Endothelial cell (in vitro differentiated cells): ENCODE measurements around the gene CFAP97D1. TPM values are rescaled to one million over a fixed set of nuclear protein-coding genes. Genes with fewer than 3 reads are reported as not detected.

Experiments
- DNase-seq: peaks from one replicate; pipeline ENCODE4 v3.0.0; 2021; ENCODE audit warnings: low spot score
- H3K27ac Mint-ChIP-seq: one replicate; pipeline ENCODE4 v1.8.0; 2021; ENCODE audit warnings: mixed read lengths, inconsistent platforms; ENCODE audit not compliant: unreplicated experiment
- H3K27me3 Mint-ChIP-seq: one replicate; pipeline ENCODE4 v1.8.0; 2021; ENCODE audit warnings: mild to moderate bottlenecking, moderate library complexity, mixed read lengths, inconsistent platforms; ENCODE audit not compliant: unreplicated experiment
- H3K36me3 Mint-ChIP-seq: one replicate; pipeline ENCODE4 v1.8.0; 2021; ENCODE audit warnings: mild to moderate bottlenecking, low read depth, mixed read lengths, inconsistent platforms; ENCODE audit not compliant: unreplicated experiment
- H3K4me1 Mint-ChIP-seq: one replicate; pipeline ENCODE4 v1.8.0; 2021; ENCODE audit warnings: mild to moderate bottlenecking, mixed read lengths, inconsistent platforms; ENCODE audit not compliant: unreplicated experiment
- H3K4me3 Mint-ChIP-seq: one replicate; pipeline ENCODE4 v1.8.0; 2021; ENCODE audit warnings: mild to moderate bottlenecking, mixed read lengths, inconsistent platforms; ENCODE audit not compliant: unreplicated experiment
- H3K9me3 Mint-ChIP-seq: one replicate; pipeline ENCODE4 v1.8.0; 2021; ENCODE audit warnings: mixed read lengths, inconsistent platforms; ENCODE audit not compliant: unreplicated experiment
- CTCF ChIP-seq: fragments of 200-600 bp; sonication (generic); IDR thresholded peaks from one replicate; pipeline ENCODE4 v1.5.0; 2021; ENCODE audit warnings: antibody characterized with exemption; ENCODE audit not compliant: unreplicated experiment
- total RNA-seq: library from RNA; stranded (reverse); fragmentation: NEBNext Ultra II Directional; extraction: Animal tissue kit (Norgen Biotek cat#: 25700); gene quantifications from one replicate; pipeline ENCODE4 v1.2.1, GENCODE V29; 2021; ENCODE audit not compliant: unreplicated experiment

CFAP97D1 gene
- total RNA-seq, 1 donor from 2014 or later = 0.10 TPM

DNA sequence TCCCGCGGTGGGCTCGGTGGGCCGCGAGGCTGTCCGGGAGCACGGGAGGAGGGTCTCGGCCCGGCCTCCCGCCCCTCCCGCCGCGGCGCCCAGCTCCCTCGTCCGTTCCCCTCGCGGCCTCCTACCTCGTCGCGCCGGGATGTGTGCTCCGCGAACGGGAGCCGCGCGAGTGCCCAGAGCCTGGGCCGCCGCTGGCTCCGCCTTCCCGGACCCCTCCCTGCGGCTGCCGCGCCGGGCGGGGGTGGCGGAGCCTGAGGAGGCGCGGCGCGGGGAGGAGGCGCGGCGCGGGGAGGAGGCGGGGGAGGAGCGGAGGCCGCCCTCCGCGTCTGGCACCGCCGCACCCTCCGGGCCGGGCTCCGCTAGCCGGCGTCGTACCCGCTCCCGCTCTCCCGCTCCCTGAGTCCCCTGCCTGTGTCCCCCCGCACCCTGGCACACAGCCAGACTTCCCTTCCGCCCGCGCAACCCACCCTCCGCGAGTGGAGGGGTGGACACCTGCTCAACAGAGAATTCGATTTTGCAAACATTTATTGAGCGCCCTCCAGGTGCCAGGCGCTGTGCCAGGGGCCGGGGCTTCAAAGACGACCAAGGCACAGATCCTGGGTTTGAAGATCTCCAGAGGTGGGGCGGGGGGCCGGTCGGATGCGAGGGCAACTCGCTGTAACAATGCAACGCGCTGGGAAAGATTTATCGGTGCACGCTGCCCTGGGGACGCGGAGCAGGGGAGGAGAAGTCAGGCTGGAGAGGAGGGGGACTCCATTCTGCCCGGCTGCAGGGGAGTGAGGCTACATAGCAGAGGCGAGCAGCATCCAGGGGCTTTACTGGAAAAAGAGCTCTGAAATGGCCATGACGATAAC lies 53.0 kb downstream of the CFAP97D1 start, which contains the start of gene MPP3:
MPP3 (minus strand) TSS at position 171 of the 854 bp plus-strand sequence. CDS start 1,240 bp downstream, outside the sequence.
- H3K4me1 Mint-ChIP-seq = peaks cover 16% of the 10 kb centered on the region
- TF ChIP-seq CTCF = no peak
- peak; percentile 48 for DNase-seq
- peak within 1 kb of the TSS; percentile 88 for H3K4me3 Mint-ChIP-seq
- no peak within 1 kb of the TSS for H3K27ac Mint-ChIP-seq
- peaks cover 8% of the 10 kb centered on the region for H3K27me3 Mint-ChIP-seq
- peaks cover 4% of the 10 kb centered on the region for H3K36me3 Mint-ChIP-seq
- H3K9me3 Mint-ChIP-seq = peaks cover 12% of the 10 kb centered on the region

DNA sequence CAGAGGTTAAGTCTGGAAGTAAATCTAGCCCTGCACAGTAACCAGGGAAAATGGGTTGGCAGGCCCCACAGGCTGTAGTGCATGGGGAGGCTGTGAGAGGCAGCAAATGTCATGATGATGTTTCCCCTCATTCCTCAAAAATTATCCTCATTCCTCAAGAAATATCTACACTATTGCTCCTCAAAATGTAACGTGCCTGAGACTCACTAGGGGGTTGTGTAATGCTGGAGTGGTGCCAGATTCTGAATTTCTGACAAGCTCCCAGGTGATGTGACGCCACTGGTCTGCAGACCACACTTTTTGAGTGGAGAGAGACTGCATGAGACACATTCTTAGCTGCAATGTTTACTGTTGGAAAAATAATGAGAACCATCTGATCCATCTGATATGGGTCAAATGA lies 53.9 kb downstream of the CFAP97D1 start:
- no peak for TF ChIP-seq CTCF
- H3K27me3 Mint-ChIP-seq = peaks cover 8% of the 10 kb centered on the region
- no peak for DNase-seq
- no peak overlapping the region for H3K27ac Mint-ChIP-seq
- peaks cover 8% of the 10 kb centered on the region for H3K4me1 Mint-ChIP-seq
- H3K4me3 Mint-ChIP-seq = peak overlapping the region; percentile 88
- peaks cover 12% of the 10 kb centered on the region for H3K9me3 Mint-ChIP-seq
- H3K36me3 Mint-ChIP-seq = peaks cover 4% of the 10 kb centered on the region

Other genes starting within 250 kb of the CFAP97D1 start
- 37.1 TPM for gene ETV4, start 234.1 kb upstream of the CFAP97D1 start, total RNA-seq
- gene MEOX1, start 118.5 kb upstream of the CFAP97D1 start, total RNA-seq = 0.10 TPM
- 29.6 TPM for gene SOST, start 21.6 kb upstream of the CFAP97D1 start, total RNA-seq
- gene DUSP3, start 1.5 kb upstream of the CFAP97D1 start, total RNA-seq = 41.4 TPM
- 5.2 TPM for gene MPP3, start 52.7 kb downstream of the CFAP97D1 start, total RNA-seq
- gene CD300LG, start 66.7 kb downstream of the CFAP97D1 start, total RNA-seq = 5.4 TPM
- 8.4 TPM for gene MPP2, start 127.1 kb downstream of the CFAP97D1 start, total RNA-seq
- gene PPY, start 162.0 kb downstream of the CFAP97D1 start, total RNA-seq = not detected
- not detected for gene PYY, start 173.5 kb downstream of the CFAP97D1 start, total RNA-seq
- gene NAGS, start 224.2 kb downstream of the CFAP97D1 start, total RNA-seq = 1.2 TPM
- 32.1 TPM for gene TMEM101, start 234.5 kb downstream of the CFAP97D1 start, total RNA-seq